Measurements from ENCODE around the gene TMEM123. TPM values are rescaled to one million over a fixed set of nuclear protein-coding genes. Genes with fewer than 3 reads are reported as not detected.

The TMEM123 gene
- total RNA-seq, 3 donors from 2014 or later: 177 to 189 (median 187) TPM

Other genes starting within 250 kb of the TMEM123 start
- 100 to 1,000 TPM in 1 of 3 donors, 10 to 100 TPM in 2; 77.2 to 105 (median 92.4) TPM for gene BIRC3, start 135.3 kb downstream of the TMEM123 start, total RNA-seq
- 10 to 100 TPM; 25.0 to 31.9 (median 31.7) TPM for gene BIRC2, start 105.6 kb downstream of the TMEM123 start, total RNA-seq
- gene MMP7, start 78.0 kb upstream of the TMEM123 start, total RNA-seq: under 1 TPM; 0.19 to 0.53 (median 0.47) TPM
- gene MMP20, start 172.6 kb upstream of the TMEM123 start, total RNA-seq: not detected

All from activated T-cell treated with anti-CD3 and anti-CD28 coated beads, Interleukin-2, amount 50 U/mL, for 4 hours (primary cell).